SK-N-MC (cell line): Measurements from ENCODE around the gene MMP17.

Experiments used
- DNase-seq: peaks from one replicate; pipeline ENCODE4 v3.0.0-alpha.2; 2011; ENCODE audit warnings: low read depth, low spot score
- H3K27ac ChIP-seq: fragments of 200-600 bp; sonication (generic); 2 replicates; pipeline ENCODE4 v1.5.1; 2016; ENCODE audit warnings: mixed run types
- H3K36me3 ChIP-seq: fragments of 200-600 bp; sonication (generic); 2 replicates; pipeline ENCODE4 v1.6.1; 2017; ENCODE audit warnings: antibody characterized with exemption, low read length, mixed read lengths; ENCODE audit not compliant: insufficient read depth
- H3K4me3 ChIP-seq: fragments of 200-600 bp; sonication (generic); 2 replicates; pipeline ENCODE4 v1.5.1; 2016
- H3K9ac ChIP-seq: fragments of 200-600 bp; sonication (generic); 2 replicates; pipeline ENCODE4 v1.8.0; 2017; ENCODE audit warnings: mixed run types, mixed read lengths; ENCODE audit not compliant: insufficient read length
- H3K9me3 ChIP-seq: fragments of 200-600 bp; sonication (generic); 2 replicates; pipeline ENCODE4 v1.6.1; 2017; ENCODE audit warnings: low read depth, mild to moderate bottlenecking, antibody characterized with exemption, low read length, moderate library complexity, mixed read lengths
- EZH2 ChIP-seq: fragments of 200-600 bp; sonication (generic); IDR thresholded peaks from one replicate; pipeline ENCODE4 v1.6.1; 2017; ENCODE audit warnings: antibody characterized with exemption
- FOXP2 ChIP-seq: optimal IDR thresholded peaks from 2 replicates; pipeline ENCODE3; 2011; ENCODE audit warnings: mild to moderate bottlenecking, moderate library complexity; ENCODE audit not compliant: insufficient read depth; ENCODE audit errors: extremely low read length, control extremely low read depth
- POLR2AphosphoS5 ChIP-seq: IDR thresholded peaks from 2 replicates; pipeline ENCODE4 v1.6.1; 2012; ENCODE audit warnings: mild to moderate bottlenecking, low read depth, low read length, borderline replicate concordance

MMP17 gene

GRCh38 chr12:131840643-131841416 lies 12.6 kb downstream of the MMP17 start:
- no peaks in the 10 kb centered on the region for H3K36me3 ChIP-seq
- no peak for TF ChIP-seq FOXP2
- no peak for TF ChIP-seq POLR2AphosphoS5
- TF ChIP-seq EZH2, result no peak
- H3K9me3 ChIP-seq, result no peaks in the 10 kb centered on the region
- no peak overlapping the region for H3K4me3 ChIP-seq
- no peak overlapping the region for H3K27ac ChIP-seq
- no peak for DNase-seq
- no peak overlapping the region for H3K9ac ChIP-seq

GRCh38 chr12:131841547-131841946 lies 13.4 kb downstream of the MMP17 start:
- H3K36me3 ChIP-seq, result no peaks in the 10 kb centered on the region
- no peak for DNase-seq
- no peak overlapping the region for H3K4me3 ChIP-seq
- H3K27ac ChIP-seq, result no peak overlapping the region
- no peaks in the 10 kb centered on the region for H3K9me3 ChIP-seq
- TF ChIP-seq EZH2 (no peak), POLR2AphosphoS5 (no peak), FOXP2 (no peak)
- no peak overlapping the region for H3K9ac ChIP-seq

GRCh38 chr12:131842169-131842568 lies 14.0 kb downstream of the MMP17 start:
- no peak for TF ChIP-seq POLR2AphosphoS5
- no peak for TF ChIP-seq EZH2
- Histone ChIP-seq H3K9me3 (no peaks in the 10 kb centered on the region), H3K36me3 (no peaks in the 10 kb centered on the region), H3K9ac (no peak overlapping the region), H3K27ac (no peak overlapping the region), H3K4me3 (no peak overlapping the region)
- no peak for DNase-seq

GRCh38 chr12:131843527-131843926 lies 15.3 kb downstream of the MMP17 start:
- no peak overlapping the region for H3K9ac ChIP-seq
- DNase-seq, result no peak
- H3K27ac ChIP-seq, result no peak overlapping the region
- no peak overlapping the region for H3K4me3 ChIP-seq
- TF ChIP-seq POLR2AphosphoS5 (no peak), EZH2 (no peak), FOXP2 (no peak)
- H3K36me3 ChIP-seq, result no peaks in the 10 kb centered on the region
- no peaks in the 10 kb centered on the region for H3K9me3 ChIP-seq

GRCh38 chr12:131844140-131844539 lies 15.9 kb downstream of the MMP17 start:
- DNase-seq, result no peak
- TF ChIP-seq POLR2AphosphoS5, result no peak
- no peak for TF ChIP-seq EZH2
- no peak for TF ChIP-seq FOXP2
- Histone ChIP-seq H3K9me3 (no peaks in the 10 kb centered on the region), H3K27ac (no peak overlapping the region), H3K9ac (no peak overlapping the region), H3K4me3 (no peak overlapping the region), H3K36me3 (no peaks in the 10 kb centered on the region)

- Histone ChIP-seq H3K36me3 (no peaks in the 10 kb centered on the region), H3K27ac (no peak overlapping the region), H3K9ac (no peak overlapping the region), H3K9me3 (no peaks in the 10 kb centered on the region), H3K4me3 (no peak overlapping the region)
- no peak for DNase-seq
- TF ChIP-seq FOXP2 (no peak), POLR2AphosphoS5 (no peak), EZH2 (no peak)
Measured at GRCh38 chr12:131844656-131845055, 16.5 kb downstream of the MMP17 start.

GRCh38 chr12:131845121-131845520 lies 16.9 kb downstream of the MMP17 start:
- no peak overlapping the region for H3K9ac ChIP-seq
- DNase-seq, result no peak
- H3K36me3 ChIP-seq, result no peaks in the 10 kb centered on the region
- no peak overlapping the region for H3K4me3 ChIP-seq
- H3K27ac ChIP-seq, result no peak overlapping the region
- TF ChIP-seq FOXP2, result no peak
- no peaks in the 10 kb centered on the region for H3K9me3 ChIP-seq

GRCh38 chr12:131847456-131847855 lies 19.3 kb downstream of the MMP17 start:
- DNase-seq, result no peak
- Histone ChIP-seq H3K27ac (no peak overlapping the region), H3K36me3 (no peaks in the 10 kb centered on the region), H3K4me3 (no peak overlapping the region), H3K9ac (no peak overlapping the region), H3K9me3 (no peaks in the 10 kb centered on the region)
- TF ChIP-seq FOXP2, result no peak
- TF ChIP-seq POLR2AphosphoS5, result no peak
- no peak for TF ChIP-seq EZH2

GRCh38 chr12:131848753-131849152 lies 20.6 kb downstream of the MMP17 start:
- TF ChIP-seq FOXP2 (no peak), POLR2AphosphoS5 (no peak), EZH2 (no peak)
- Histone ChIP-seq H3K9ac (no peak overlapping the region), H3K4me3 (no peak overlapping the region)

GRCh38 chr12:131849700-131850553 lies 21.7 kb downstream of the MMP17 start:
- Histone ChIP-seq H3K36me3 (no peaks in the 10 kb centered on the region), H3K9ac (no peak overlapping the region), H3K9me3 (no peaks in the 10 kb centered on the region), H3K4me3 (no peak overlapping the region), H3K27ac (no peak overlapping the region)
- TF ChIP-seq FOXP2, result no peak
- no peak for TF ChIP-seq EZH2
- no peak for TF ChIP-seq POLR2AphosphoS5
- DNase-seq, result no peak

More at GRCh38 chr12:131848753-131849152, 20.6 kb downstream of the MMP17 start:
- Histone ChIP-seq H3K9me3 (no peaks in the 10 kb centered on the region), H3K36me3 (no peaks in the 10 kb centered on the region), H3K27ac (no peak overlapping the region)
- no peak for DNase-seq
